Frontal cortex (tissue), 4 donors: ENCODE measurements around the gene CNTN2. TPM values are rescaled to one million over a fixed set of nuclear protein-coding genes. Genes with fewer than 3 reads are reported as not detected.

Source experiments
- DNase-seq, 2 donors: peaks; one replicate each; pipeline ENCODE4 v3.0.0; 2012; ENCODE audit warnings: low spot score in 2 of 2
- FAIRE-seq: peaks from 2 replicates; lab custom pipeline; 2012; peaks lifted over from hg19 to GRCh38; lab: Jason Lieb, UNC
- total RNA-seq: library from RNA; depleted of rRNA; stranded (reverse); fragments of >200 nt; gene quantifications from one replicate; pipeline ENCODE4 v1.2.3, GENCODE V29; 2014
- donor health status: control.
- donor health status: control.
- donor health status: control.

CNTN2 gene
- total RNA-seq, 1 donor from 2014 or later: 17.5 TPM

- no peak for DNase-seq
- FAIRE-seq: no peak
Measured at GRCh38 chr1:205108464-205108863, 65.5 kb downstream of the CNTN2 start.

GRCh38 chr1:205109269-205109668 lies 66.3 kb downstream of the CNTN2 start:
- DNase-seq (no peak), FAIRE-seq (no peak)

- FAIRE-seq: no peak
- no peak for DNase-seq
Measured at GRCh38 chr1:205109711-205110110, 66.7 kb downstream of the CNTN2 start.

- FAIRE-seq (no peak), DNase-seq (no peak)
Measured at GRCh38 chr1:205111354-205111753, 68.3 kb downstream of the CNTN2 start.

- DNase-seq: no peak
- no peak for FAIRE-seq
Measured at GRCh38 chr1:205118752-205119151, 75.7 kb downstream of the CNTN2 start.

- FAIRE-seq: no peak
Measured at GRCh38 chr1:205121660-205122488, 78.9 kb downstream of the CNTN2 start, which contains the start of gene RBBP5. Gene RBBP5, minus strand, starts transcription at chr1:205121978. Its CDS starts 105 bp downstream, at chr1:205121873.

GRCh38 chr1:205122489-205122882 lies 79.5 kb downstream of the CNTN2 start:
- FAIRE-seq (no peak), DNase-seq (no peak)

More at GRCh38 chr1:205121660-205122488, 78.9 kb downstream of the CNTN2 start, which contains the start of gene RBBP5:
- peak; percentile 56 to 77 for DNase-seq

GRCh38 chr1:205124726-205125125 lies 81.7 kb downstream of the CNTN2 start:
- FAIRE-seq (no peak), DNase-seq (no peak)

- FAIRE-seq (no peak), DNase-seq (no peak)
Measured at GRCh38 chr1:205127646-205128045, 84.6 kb downstream of the CNTN2 start.

Other genes with a start within 250 kb of the CNTN2 start
- 27.3 TPM for gene NFASC, start 172.3 kb upstream of the CNTN2 start, total RNA-seq
- gene TMEM81, start 41.2 kb downstream of the CNTN2 start, total RNA-seq: 3.3 TPM
- gene RBBP5, start 78.8 kb downstream of the CNTN2 start, total RNA-seq: 23.2 TPM
- 18.3 TPM for gene DSTYK, start 168.5 kb downstream of the CNTN2 start, total RNA-seq
- gene TMCC2, start 184.7 kb downstream of the CNTN2 start, total RNA-seq: 33.0 TPM